ENCODE measurements around the gene MAPK14. TPM values are rescaled to one million over a fixed set of nuclear protein-coding genes. Genes with fewer than 3 reads are reported as not detected.
A peak's percentile ranks its signal among the peaks of the same experiment; 100 is the strongest.

MAPK14 gene
- total and polyA plus RNA-seq, 9 of the 15 experiments (the other 6 are each of a cell fraction or from before 2014, with no cell fraction given), result 8.8 to 62.7 (median 35.5) TPM

- peak; percentile 85 for TF ChIP-seq ARID4B (CRISPR knock-in tag; IDR thresholded peaks at IDR 0.05)
- TF ChIP-seq E2F3 (CRISPR knock-in tag; IDR thresholded peaks at IDR 0.05), result peak; percentile 65; the same call in 1 of the 2 replicates
- no peak for TF ChIP-seq SIRT6 (IDR thresholded peaks at IDR 0.05; ENCODE audit: low read depth, low read length)
- TF ChIP-seq SMARCA4 (IDR thresholded peaks at IDR 0.05), result no peak
- TF ChIP-seq ZNF445 (CRISPR knock-in tag; IDR thresholded peaks at IDR 0.05; ENCODE audit: low read depth), result no peak
- no peak for TF ChIP-seq MCM7 (IDR thresholded peaks at IDR 0.05)
- no peak for TF ChIP-seq ZNF277 (CRISPR knock-in tag; IDR thresholded peaks at IDR 0.05; ENCODE audit: borderline replicate concordance)
- no peak for TF ChIP-seq HLTF (IDR thresholded peaks at IDR 0.05)
- TF ChIP-seq BRD9 (IDR thresholded peaks at IDR 0.05; ENCODE audit: low read depth, partially characterized antibody), result peak; percentile 25
- peak; percentile 72 to 98; a peak in 3 of 4 replicates for TF ChIP-seq SRF (CRISPR knock-in tag; IDR thresholded peaks at IDR 0.05)
- TF ChIP-seq HCFC1 (IDR thresholded peaks at IDR 0.05; ENCODE audit: low read depth, low read length), result no peak
These were observed at the start of gene MAPK14 (continued) for GRCh38 chr6:36027501-36028087.
